K562 (cell line): ENCODE data around the gene GSG1L2. TPM values are rescaled to one million over a fixed set of nuclear protein-coding genes. Genes with fewer than 3 reads are reported as not detected.

Experiments used
- ATAC-seq: fragments of 200-7000 bp; cut with Tn5 transposase; 3 replicates; pipeline ENCODE4 v1.9.1; 2020; ENCODE audit warnings: moderate library complexity
- BruUV-seq: library from RNA; stranded (reverse); fragments of 400-500 nt; replicated peaks from 2 replicates; lab custom pipeline; 2021; lab: Mats Ljungman, UMichigan
- CTCF ChIA-PET: fragments of 300-600 bp; formaldehyde crosslinking; extraction: SDS; loops from one replicate; lab custom pipeline; 2021; ENCODE audit warnings: low intra/inter-chr PET ratio; lab: Yijun Ruan, JAX
- POLR2A ChIA-PET: fragments of 300-600, 350-650 bp; sonication (Branson Sonifier 250); formaldehyde crosslinking; extraction: SDS; loops from one replicate; lab custom pipeline; 2021; ENCODE audit warnings: antibody characterized with exemption, inconsistent platforms; lab: Yijun Ruan, JAX
- DNase-seq, 4 experiments: peaks; one replicate each; pipeline versions ENCODE4 v3.0.0 to v3.0.0-alpha.2; 2011 to 2018; ENCODE audit warnings: low spot score in 3 of 4, mixed read lengths in 3 of 4; ENCODE audit errors: extremely low read depth in 1 of 4
- FAIRE-seq: peaks from 2 replicates; lab custom pipeline; 2011; peaks lifted over from hg19 to GRCh38; lab: Jason Lieb, UNC
- H2AFZ ChIP-seq: 2 replicates; pipeline ENCODE4 v1.6.0; 2011; ENCODE audit warnings: low read depth, low read length, control low read depth, inconsistent platforms
- H3K27ac ChIP-seq: fragments of 200-600 bp; 3 replicates; pipeline ENCODE4 v1.8.0; 2011; ENCODE audit warnings: low read depth, mild to moderate bottlenecking, control low read depth, inconsistent platforms, low read length, moderate library complexity, mixed read lengths; ENCODE audit errors: extremely low read depth
- H3K27me3 ChIP-seq, 2 experiments: fragments of 300-600 bp in 1 of 2; 2 replicates in 1 of 2; 3 replicates in 1 of 2; pipeline versions ENCODE4 v1.6.0 to v1.8.0; 2011; ENCODE audit warnings: inconsistent platforms in 2 of 2, low read length in 2 of 2, mild to moderate bottlenecking in 1 of 2, mixed read lengths in 1 of 2, moderate library complexity in 1 of 2; ENCODE audit not compliant: control insufficient read depth in 2 of 2, insufficient read depth in 2 of 2
- H3K36me3 ChIP-seq: fragments of 300-600 bp; 3 replicates; pipeline ENCODE4 v1.8.0; 2011; ENCODE audit warnings: mild to moderate bottlenecking, low read length, inconsistent platforms; ENCODE audit not compliant: control insufficient read depth, insufficient read depth
- H3K4me1 ChIP-seq, 2 experiments: fragments of 200-600 bp in 1 of 2; replicated peaks in 1 of 2; 2 replicates in 1 of 2; 3 replicates in 1 of 2; pipeline versions ENCODE4 v1.5.1 to v1.8.0; 2011; ENCODE audit warnings: inconsistent platforms in 2 of 2, low read length in 2 of 2, mild to moderate bottlenecking in 1 of 2, mixed read lengths in 1 of 2, moderate library complexity in 1 of 2; ENCODE audit not compliant: control insufficient read depth in 2 of 2, insufficient read depth in 2 of 2
- H3K4me2 ChIP-seq: 2 replicates; pipeline ENCODE4 v1.6.1; 2011; ENCODE audit warnings: low read length, control low read depth, inconsistent platforms, mixed read lengths; ENCODE audit not compliant: insufficient read depth
- H3K4me3 ChIP-seq: fragments of 200-600 bp; sonication (generic), shearing (Covaris generic); 2 replicates; pipeline ENCODE4 v1.5.1; 2016; ENCODE audit warnings: control low read depth, inconsistent platforms
- H3K79me2 ChIP-seq: fragments of 200-600 bp; 3 replicates; pipeline ENCODE4 v1.8.0; 2011; ENCODE audit warnings: low read length, inconsistent platforms; ENCODE audit not compliant: control insufficient read depth, insufficient read depth
- H3K9ac ChIP-seq, 2 experiments: 2 replicates each; pipeline versions ENCODE4 v1.6.0 to v1.6.1; 2011; ENCODE audit warnings: low read depth in 2 of 2, low read length in 2 of 2, control low read depth in 1 of 2, inconsistent platforms in 1 of 2, mild to moderate bottlenecking in 1 of 2, mixed read lengths in 1 of 2; ENCODE audit not compliant: insufficient read depth in 1 of 2
- H3K9me1 ChIP-seq: one replicate; pipeline ENCODE4 v1.6.0; 2011; ENCODE audit warnings: inconsistent platforms, mild to moderate bottlenecking, low read length, moderate library complexity; ENCODE audit not compliant: control insufficient read depth, insufficient read depth
- H3K9me3 ChIP-seq: replicated peaks from 2 replicates; pipeline ENCODE4 v1.5.1; 2011; ENCODE audit warnings: low read depth, low read length, inconsistent platforms; ENCODE audit not compliant: control insufficient read depth, insufficient read depth
- H4K20me1 ChIP-seq: replicated peaks from 2 replicates; pipeline ENCODE4 v1.6.1; 2011; ENCODE audit warnings: low read length, inconsistent platforms, mixed read lengths; ENCODE audit not compliant: control insufficient read depth, insufficient read depth
- CBX8 ChIP-seq: fragments of 200-600 bp; sonication (generic); IDR thresholded peaks from 2 replicates; pipeline ENCODE4 v1.6.1; 2012; ENCODE audit warnings: borderline replicate concordance, mixed run types, low read depth, mild to moderate bottlenecking, moderate library complexity, mixed read lengths, low read length, control low read depth, inconsistent platforms; ENCODE audit not compliant: poor library complexity, severe bottlenecking; ENCODE audit errors: extremely low read depth
- EP300 ChIP-seq: IDR thresholded peaks from 2 replicates; pipeline ENCODE4 v1.6.1; 2012; ENCODE audit warnings: low read length, improper control_type of control experiment
- ETV1 ChIP-seq: fragments of 450-650 bp; conservative IDR thresholded peaks from 2 replicates; pipeline ENCODE4 v1.6.1; 2016; ENCODE audit warnings: missing genetic modification characterization, control low read depth, low read depth, missing compliant biosample characterization
- GTF2F1 ChIP-seq: IDR thresholded peaks from 2 replicates; pipeline ENCODE4 v1.6.1; 2011; ENCODE audit warnings: low read depth, low read length, improper control_type of control experiment
- HCFC1 ChIP-seq: IDR thresholded peaks from 2 replicates; pipeline ENCODE4 v1.6.1; 2012; ENCODE audit warnings: low read depth, low read length, improper control_type of control experiment
- MEF2A ChIP-seq: IDR thresholded peaks from 2 replicates; pipeline ENCODE4 v1.6.1; 2011; ENCODE audit warnings: low read depth, mild to moderate bottlenecking, low read length, moderate library complexity; ENCODE audit not compliant: control insufficient read depth
- NFIC ChIP-seq: fragments of 450-650 bp; IDR thresholded peaks from 2 replicates; pipeline ENCODE4 v1.6.1; 2017; ENCODE audit warnings: mild to moderate bottlenecking, inconsistent platforms
- NR2C1 ChIP-seq, 2 experiments: fragments of 450-650 bp; IDR thresholded peaks; 2 replicates each; pipeline ENCODE4 v1.6.1; 2017; ENCODE audit warnings: mild to moderate bottlenecking in 2 of 2, antibody characterized with exemption in 1 of 2, inconsistent platforms in 1 of 2, missing compliant biosample characterization in 1 of 2, missing genetic modification characterization in 1 of 2
- RBM17 ChIP-seq: fragments of 200-400 bp; formaldehyde crosslinking; IDR thresholded peaks from 2 replicates; pipeline ENCODE4 v1.6.1; 2017; ENCODE audit warnings: low read depth, mild to moderate bottlenecking, low read length, borderline replicate concordance
- RBM34 ChIP-seq: fragments of 200-400 bp; formaldehyde crosslinking; IDR thresholded peaks from 2 replicates; pipeline ENCODE4 v1.6.1; 2018; ENCODE audit warnings: low read length, borderline replicate concordance; ENCODE audit not compliant: insufficient read depth
- SP2 ChIP-seq: IDR thresholded peaks from 2 replicates; pipeline ENCODE4 v1.6.1; 2011; ENCODE audit warnings: mild to moderate bottlenecking, low read depth, low read length, moderate library complexity; ENCODE audit not compliant: poor library complexity, severe bottlenecking; ENCODE audit errors: extremely low read depth
- SREBF1 ChIP-seq: fragments of 150-350 bp; IDR thresholded peaks from 2 replicates; pipeline ENCODE4 v1.6.1; 2014; ENCODE audit warnings: antibody characterized with exemption, low read depth, low read length, borderline replicate concordance
- TAF1 ChIP-seq: IDR thresholded peaks from 2 replicates; pipeline ENCODE4 v1.6.1; 2011; ENCODE audit warnings: mild to moderate bottlenecking, low read length, moderate library complexity; ENCODE audit not compliant: insufficient read depth, control insufficient read depth, severe bottlenecking; ENCODE audit errors: extremely low read depth
- TCF7L2 ChIP-seq: fragments of 150-350 bp; IDR thresholded peaks from 2 replicates; pipeline ENCODE4 v1.6.1; 2016; ENCODE audit warnings: low read depth, mild to moderate bottlenecking, low read length, moderate library complexity
- ZNF174 ChIP-seq: fragments of 250-450 bp; sonication (Bioruptor Pico); IDR thresholded peaks from 2 replicates; pipeline ENCODE4 v1.4.0; 2020; ENCODE audit warnings: mild to moderate bottlenecking
- ZNF316 ChIP-seq: fragments of 450-650 bp; IDR thresholded peaks from 2 replicates; pipeline ENCODE4 v1.6.1; 2016
- WGBS: fragments of 100-300 bp; shearing (Covaris generic); methylation state at CpG from one replicate; pipeline ENCODE4 v1.1.6; 2016; ENCODE audit warnings: low coverage, mixed read lengths; ENCODE audit not compliant: insufficient coverage; ENCODE audit errors: missing lambda C conversion rate; 5-methylcytosine and 5-hydroxymethylcytosine counted together
- in situ Hi-C: fragments of 300-500 bp; cut with MboI; formaldehyde crosslinking; loops from 4 replicates; pipeline ENCODE4 v1.15.0; 2018; ENCODE audit warnings: inconsistent platforms, mixed read lengths
- intact Hi-C: fragments of 100-400 bp; cut with micrococcal nuclease; formaldehyde crosslinking; loops from 2 replicates; pipeline ENCODE4 v1.14.2; 2022
- polyA plus RNA-seq, 8 experiments: library from polyadenylated mRNA; depleted of rRNA in 4 of 8; stranded (reverse) in 5 of 8; unstranded in 3 of 8; fragments of >200 nt; fragmentation: Nextera tagmentation in 2 of 8; fragmentation: Illumina TruSeq in 1 of 8; extraction: Ambion mirVana in 2 of 8; extraction: Trizol in 1 of 8; gene quantifications; 2 replicates each; pipeline versions ENCODE4 v1.2.1 to v1.2.3, GENCODE V29; 2011 to 2014; ENCODE audit warnings: inconsistent platforms in 1 of 8, missing spikeins in 1 of 8
- total RNA-seq, 7 experiments: library from RNA; depleted of rRNA in 6 of 7; stranded (reverse); fragments of >200 nt in 6 of 7; fragmentation: Illumina TruSeq in 2 of 7; extraction: Trizol in 2 of 7; gene quantifications; 2 replicates each; pipeline versions ENCODE4 v1.2.1 to v1.2.3, GENCODE V29; 2011 to 2021; ENCODE audit warnings: low replicate concordance in 1 of 7
- TF ChIP-seq, protein P1 (sequence below): fragments of 450-650 bp; formaldehyde crosslinking; conservative IDR thresholded peaks from 2 replicates; pipeline ENCODE4 v1.4.0; 2022; ENCODE audit warnings: mild to moderate bottlenecking, missing genetic modification characterization
- TF ChIP-seq, protein P2 (sequence below): fragments of 250-450 bp; sonication (Bioruptor Pico); IDR thresholded peaks from 2 replicates; pipeline ENCODE4 v1.5.0; 2021; ENCODE audit warnings: mild to moderate bottlenecking, borderline replicate concordance

The GSG1L2 gene
- total and polyA plus RNA-seq, 9 of the 15 experiments (the other 6 are each of a cell fraction or from before 2014, with no cell fraction given): not detected

DNA sequence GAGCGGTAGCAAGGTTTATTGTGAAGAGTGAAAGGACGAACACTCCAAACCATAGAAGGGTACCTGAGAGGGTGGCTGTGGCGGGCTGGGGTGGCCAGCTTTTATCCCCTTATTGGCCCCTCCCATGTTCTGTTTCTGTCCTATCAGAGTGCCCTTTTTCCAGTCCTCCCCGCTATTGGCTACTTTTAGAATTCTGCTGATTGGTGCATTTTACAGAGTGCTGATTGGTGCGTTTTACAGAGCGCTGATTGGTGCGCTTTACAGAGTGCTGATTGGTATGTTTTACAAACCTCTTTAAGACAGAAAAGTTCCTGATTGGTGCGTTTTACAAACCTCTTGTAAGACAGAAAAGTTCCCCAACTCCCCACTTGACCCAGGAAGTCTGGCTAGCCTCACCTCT lies 12.5 kb downstream of the GSG1L2 start (continued):
- TF ChIP-seq, protein P1, sequence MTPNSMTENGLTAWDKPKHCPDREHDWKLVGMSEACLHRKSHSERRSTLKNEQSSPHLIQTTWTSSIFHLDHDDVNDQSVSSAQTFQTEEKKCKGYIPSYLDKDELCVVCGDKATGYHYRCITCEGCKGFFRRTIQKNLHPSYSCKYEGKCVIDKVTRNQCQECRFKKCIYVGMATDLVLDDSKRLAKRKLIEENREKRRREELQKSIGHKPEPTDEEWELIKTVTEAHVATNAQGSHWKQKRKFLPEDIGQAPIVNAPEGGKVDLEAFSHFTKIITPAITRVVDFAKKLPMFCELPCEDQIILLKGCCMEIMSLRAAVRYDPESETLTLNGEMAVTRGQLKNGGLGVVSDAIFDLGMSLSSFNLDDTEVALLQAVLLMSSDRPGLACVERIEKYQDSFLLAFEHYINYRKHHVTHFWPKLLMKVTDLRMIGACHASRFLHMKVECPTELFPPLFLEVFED (CRISPR knock-in tag): no peak
- no peak for TF ChIP-seq GTF2F1
- TF ChIP-seq TCF7L2: no peak
- no peak for TF ChIP-seq NR2C1 (IDR thresholded peaks at IDR 0.05)
- no peak for TF ChIP-seq NR2C1 (tag; IDR thresholded peaks at IDR 0.05)
- TF ChIP-seq, protein P2, sequence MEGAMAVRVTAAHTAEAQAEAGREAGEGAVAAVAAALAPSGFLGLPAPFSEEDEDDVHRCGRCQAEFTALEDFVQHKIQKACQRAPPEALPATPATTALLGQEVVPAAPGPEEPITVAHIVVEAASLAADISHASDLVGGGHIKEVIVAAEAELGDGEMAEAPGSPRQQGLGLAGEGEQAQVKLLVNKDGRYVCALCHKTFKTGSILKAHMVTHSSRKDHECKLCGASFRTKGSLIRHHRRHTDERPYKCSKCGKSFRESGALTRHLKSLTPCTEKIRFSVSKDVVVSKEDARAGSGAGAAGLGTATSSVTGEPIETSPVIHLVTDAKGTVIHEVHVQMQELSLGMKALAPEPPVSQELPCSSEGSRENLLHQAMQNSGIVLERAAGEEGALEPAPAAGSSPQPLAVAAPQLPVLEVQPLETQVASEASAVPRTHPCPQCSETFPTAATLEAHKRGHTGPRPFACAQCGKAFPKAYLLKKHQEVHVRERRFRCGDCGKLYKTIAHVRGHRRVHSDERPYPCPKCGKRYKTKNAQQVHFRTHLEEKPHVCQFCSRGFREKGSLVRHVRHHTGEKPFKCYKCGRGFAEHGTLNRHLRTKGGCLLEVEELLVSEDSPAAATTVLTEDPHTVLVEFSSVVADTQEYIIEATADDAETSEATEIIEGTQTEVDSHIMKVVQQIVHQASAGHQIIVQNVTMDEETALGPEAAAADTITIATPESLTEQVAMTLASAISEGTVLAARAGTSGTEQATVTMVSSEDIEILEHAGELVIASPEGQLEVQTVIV (CRISPR knock-in tag): no peak
- no peak for TF ChIP-seq RBM34

DNA sequence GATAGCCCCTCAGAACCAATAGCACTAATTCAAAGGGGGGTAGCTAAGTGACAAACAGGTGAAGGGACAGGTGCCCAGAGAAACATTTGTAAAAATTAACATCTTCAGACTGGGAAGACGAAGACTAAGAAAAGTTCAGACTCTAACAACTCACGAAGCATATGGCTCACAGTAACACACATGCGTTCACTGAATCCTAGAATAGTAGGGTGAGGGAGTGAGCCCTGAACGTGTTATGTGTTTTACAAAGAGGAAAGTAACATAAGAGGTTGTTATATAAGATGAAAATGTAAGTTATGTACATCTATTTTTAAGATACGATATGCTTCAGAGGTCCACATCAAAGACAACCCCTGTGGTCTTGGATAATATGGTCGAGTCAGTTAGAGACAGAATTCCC lies 15.2 kb downstream of the GSG1L2 start:
- no peaks in the 10 kb centered on the region for H3K9me1 ChIP-seq
- no peak overlapping the region for H3K27ac ChIP-seq
- FAIRE-seq (no peak), ATAC-seq (no peak), DNase-seq (no peak)
- no peak overlapping the region for H3K4me3 ChIP-seq
- no peaks in the 10 kb centered on the region for H3K4me1 ChIP-seq
- H3K9ac ChIP-seq: no peak overlapping the region
- H3K36me3 ChIP-seq: no peaks in the 10 kb centered on the region
- ChIA-PET CTCF (no interaction called here), POLR2A (no interaction called here)
- H4K20me1 ChIP-seq: no peaks in the 10 kb centered on the region
- peaks cover 0 to 5% of the 10 kb centered on the region in 2 experiments; a peak in 1 of 5 replicates for H3K27me3 ChIP-seq
- intact Hi-C loops (no loop called here), in situ Hi-C loops (no loop called here)
- no peaks in the 10 kb centered on the region for H3K9me3 ChIP-seq
- H3K79me2 ChIP-seq: no peaks in the 10 kb centered on the region
- no TSS peak for BruUV-seq
- WGBS: 0% methylated on average over 6 of the region's 6 CpGs
- no peak overlapping the region for H2AFZ ChIP-seq
- H3K4me2 ChIP-seq: no peak overlapping the region
- no peak for TF ChIP-seq CBX8
- TF ChIP-seq NFIC: no peak
- TF ChIP-seq TAF1: no peak
- TF ChIP-seq ETV1 (tag): no peak
- TF ChIP-seq ZNF316: no peak
- TF ChIP-seq SP2: no peak
- no peak for TF ChIP-seq ZNF174 (CRISPR knock-in tag)
- no peak for TF ChIP-seq RBM17
- TF ChIP-seq EP300: no peak
- no peak for TF ChIP-seq MEF2A
- TF ChIP-seq SREBF1: no peak
- no peak for TF ChIP-seq HCFC1
